ENCODE measurements around the gene GRIK3.
A peak's percentile ranks its signal among the peaks of the same experiment; 100 is the strongest.

The GRIK3 gene

GRCh38 chr1:36975642-36976041 lies 58.7 kb downstream of the GRIK3 start:
- no peak for DNase-seq

GRCh38 chr1:36973056-36973455 lies 61.3 kb downstream of the GRIK3 start:
- no peak for DNase-seq

- no peak for DNase-seq
Measured at GRCh38 chr1:36971852-36972618, 62.3 kb downstream of the GRIK3 start.

DNA sequence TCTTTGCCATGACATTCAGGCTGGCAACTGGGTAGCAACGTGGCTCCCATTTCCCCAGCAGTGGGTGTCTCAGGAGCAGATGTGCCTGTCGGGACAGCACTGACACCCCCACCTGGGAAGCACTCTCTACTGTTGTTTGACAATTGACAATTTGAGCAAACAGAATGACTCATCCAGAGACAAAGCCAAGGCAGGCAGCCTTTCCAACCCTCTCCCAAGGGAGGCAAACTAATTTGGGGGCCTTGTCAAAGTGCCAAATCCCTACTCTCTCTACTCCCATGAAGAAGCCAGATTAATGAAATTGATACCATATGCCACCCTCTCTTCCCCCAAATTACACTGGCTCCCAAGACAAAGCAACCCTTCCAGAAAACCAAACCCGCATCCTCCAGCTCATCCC lies 65.6 kb downstream of the GRIK3 start:
- DNase-seq: no peak

GRCh38 chr1:36966242-36966641 lies 68.1 kb downstream of the GRIK3 start:
- DNase-seq: peak; percentile 5 to 7

- no peak for DNase-seq
Measured at GRCh38 chr1:36965275-36966159, 68.8 kb downstream of the GRIK3 start.

GRCh38 chr1:36964830-36965229 lies 69.5 kb downstream of the GRIK3 start:
- DNase-seq: no peak

GRCh38 chr1:36963006-36963405 lies 71.3 kb downstream of the GRIK3 start:
- DNase-seq: no peak

GRCh38 chr1:36961062-36961615 lies 73.2 kb downstream of the GRIK3 start:
- DNase-seq: no peak

GRCh38 chr1:36956570-36956969 lies 77.7 kb downstream of the GRIK3 start:
- DNase-seq: no peak

DNA sequence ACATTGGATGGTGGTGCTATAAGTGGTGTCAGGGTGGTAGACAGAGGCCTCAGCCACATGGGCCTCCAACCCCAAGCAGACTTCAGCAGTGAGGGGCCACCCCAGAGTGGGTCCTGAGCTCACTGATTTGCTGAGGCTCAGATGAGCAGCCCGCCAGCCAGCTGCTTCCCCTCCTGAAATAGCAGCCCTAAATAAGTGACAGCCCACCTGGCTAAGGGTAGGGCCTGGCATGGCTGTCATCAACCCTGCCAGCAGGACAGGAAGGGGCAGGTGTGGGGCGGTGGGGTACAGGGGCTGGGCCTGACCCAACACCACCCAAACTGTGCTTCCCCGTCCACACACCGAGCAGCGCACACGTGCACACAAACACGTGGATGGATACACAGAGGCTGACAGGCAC lies 79.3 kb downstream of the GRIK3 start:
- DNase-seq: no peak

DNA sequence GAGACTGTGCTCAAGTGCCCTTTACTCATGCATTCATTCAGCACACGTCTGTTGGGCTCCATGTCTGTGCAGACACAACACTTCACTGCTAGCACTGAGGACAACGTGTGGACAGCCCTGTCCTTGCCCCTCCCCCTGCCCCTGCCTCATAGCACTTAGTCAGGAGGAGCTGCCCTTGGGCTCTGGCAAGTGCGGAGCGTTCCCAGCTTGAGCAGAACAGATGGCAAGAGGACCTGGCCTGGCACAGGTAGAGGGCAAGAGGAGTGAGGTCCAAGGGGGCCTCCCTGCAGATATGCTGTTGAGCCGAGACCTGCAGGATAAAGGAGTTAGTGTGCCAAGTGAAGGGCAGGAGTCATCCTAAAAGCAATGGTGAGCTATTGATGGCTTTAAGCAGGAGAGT lies 81.3 kb downstream of the GRIK3 start:
- DNase-seq: no peak

DNA sequence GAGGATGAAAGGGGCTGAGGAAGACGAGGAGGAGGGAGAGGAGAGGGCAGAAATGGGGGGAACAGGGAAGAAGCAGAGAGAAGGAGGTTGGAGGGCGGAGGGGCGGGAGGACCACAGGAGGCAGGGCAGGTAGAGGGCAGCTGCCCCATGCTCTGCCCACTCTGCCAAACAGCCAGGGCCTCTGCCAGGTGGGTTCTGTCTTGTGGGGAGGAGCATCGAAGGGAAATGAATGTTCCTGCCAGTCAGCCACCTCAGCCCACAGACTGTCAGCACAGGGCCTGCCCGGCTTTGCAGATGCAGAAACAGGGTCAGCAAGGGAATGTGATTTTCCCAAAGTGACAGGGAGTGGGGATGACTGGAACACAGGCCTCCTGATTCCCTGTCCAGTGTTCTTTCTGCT lies 82.6 kb downstream of the GRIK3 start:
- no peak for DNase-seq

DNA sequence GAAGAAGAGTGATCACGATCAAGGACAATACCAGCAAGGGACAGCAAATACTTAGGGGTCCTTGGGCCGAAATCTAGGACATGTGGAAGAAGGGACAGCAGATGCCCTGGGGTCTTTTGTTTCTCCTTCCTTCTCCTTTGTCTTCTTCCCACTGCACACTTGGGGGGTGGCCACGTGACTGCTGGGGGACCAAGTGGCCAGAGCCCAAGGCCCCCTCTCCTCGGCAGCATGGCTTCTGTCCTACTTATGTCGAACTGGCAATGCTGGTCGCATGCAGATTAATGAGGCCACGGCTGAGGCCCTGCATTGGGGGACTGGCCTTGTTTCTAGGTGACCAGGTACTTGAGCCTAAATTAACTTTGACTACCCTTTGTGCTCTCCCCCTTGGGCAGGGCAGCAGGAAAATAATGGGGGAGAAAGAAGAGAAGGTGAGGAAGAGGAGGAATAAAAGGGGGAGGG lies 83.0 kb downstream of the GRIK3 start:
- no peak for DNase-seq

- no peak for DNase-seq
Measured at GRCh38 chr1:36950604-36951291, 83.6 kb downstream of the GRIK3 start.

DNA sequence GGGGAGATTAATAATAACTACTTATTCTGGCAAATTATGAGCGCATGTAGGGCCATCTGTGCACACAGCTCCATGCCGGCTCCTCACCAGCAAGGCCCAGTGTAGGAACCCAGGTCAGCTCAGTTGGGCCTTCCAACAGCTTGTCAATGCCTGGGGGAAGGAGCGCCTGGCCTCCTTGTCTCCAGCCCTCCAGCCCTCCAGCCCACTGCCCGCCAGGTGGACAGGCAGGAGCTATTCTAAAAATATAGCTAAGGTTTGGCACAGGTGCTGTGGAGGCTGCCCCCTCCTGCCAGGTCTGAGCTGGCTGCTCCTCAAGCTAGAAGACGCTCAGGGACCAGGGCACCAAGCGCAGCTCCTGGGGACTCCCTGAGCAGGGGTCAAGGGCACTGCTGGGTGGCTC lies 85.7 kb downstream of the GRIK3 start:
- no peak for DNase-seq

GRCh38 chr1:36948147-36948546 lies 86.2 kb downstream of the GRIK3 start:
- no peak for DNase-seq

DNA sequence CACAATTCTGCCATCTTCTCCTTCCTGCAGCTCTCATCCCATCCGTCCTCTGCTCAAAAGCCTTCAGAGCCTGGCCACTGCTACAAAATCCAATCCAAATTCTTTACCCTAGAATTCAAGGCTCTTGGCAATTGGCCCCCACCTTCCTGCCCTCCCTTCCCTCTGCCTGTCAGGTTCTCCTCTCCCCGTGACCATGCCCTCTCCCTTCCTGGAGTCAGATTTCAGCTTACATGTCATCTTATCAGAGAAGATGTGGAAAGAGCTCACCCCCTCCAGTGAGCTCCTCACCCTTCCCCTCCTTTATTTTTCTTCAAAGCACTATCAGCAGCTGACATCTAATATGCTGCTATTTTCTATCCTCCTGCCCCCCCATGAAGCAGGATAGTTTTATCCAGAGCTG lies 86.9 kb downstream of the GRIK3 start:
- no peak for DNase-seq

DNA sequence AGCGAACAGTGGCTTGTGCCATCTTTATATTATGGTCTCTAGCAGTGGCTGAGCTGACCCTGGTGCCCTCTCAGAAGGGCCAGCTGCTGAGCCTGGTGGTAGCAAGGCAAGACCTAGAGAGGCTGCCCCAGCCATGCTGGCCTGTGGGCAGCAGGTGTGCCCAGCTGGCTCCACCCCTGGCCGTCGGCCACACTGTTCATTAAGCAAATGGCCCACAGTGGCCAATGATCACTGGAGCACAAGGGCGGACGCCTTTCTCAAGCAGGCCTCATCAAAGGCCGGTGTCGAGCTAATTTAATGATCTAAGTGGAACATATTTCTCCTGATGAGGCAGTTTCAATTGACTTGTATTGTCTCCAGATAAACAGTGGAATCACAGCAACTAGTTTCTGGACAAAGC lies 89.4 kb downstream of the GRIK3 start:
- no peak for DNase-seq

GRCh38 chr1:36942148-36942547 lies 92.2 kb downstream of the GRIK3 start:
- DNase-seq: no peak

DNA sequence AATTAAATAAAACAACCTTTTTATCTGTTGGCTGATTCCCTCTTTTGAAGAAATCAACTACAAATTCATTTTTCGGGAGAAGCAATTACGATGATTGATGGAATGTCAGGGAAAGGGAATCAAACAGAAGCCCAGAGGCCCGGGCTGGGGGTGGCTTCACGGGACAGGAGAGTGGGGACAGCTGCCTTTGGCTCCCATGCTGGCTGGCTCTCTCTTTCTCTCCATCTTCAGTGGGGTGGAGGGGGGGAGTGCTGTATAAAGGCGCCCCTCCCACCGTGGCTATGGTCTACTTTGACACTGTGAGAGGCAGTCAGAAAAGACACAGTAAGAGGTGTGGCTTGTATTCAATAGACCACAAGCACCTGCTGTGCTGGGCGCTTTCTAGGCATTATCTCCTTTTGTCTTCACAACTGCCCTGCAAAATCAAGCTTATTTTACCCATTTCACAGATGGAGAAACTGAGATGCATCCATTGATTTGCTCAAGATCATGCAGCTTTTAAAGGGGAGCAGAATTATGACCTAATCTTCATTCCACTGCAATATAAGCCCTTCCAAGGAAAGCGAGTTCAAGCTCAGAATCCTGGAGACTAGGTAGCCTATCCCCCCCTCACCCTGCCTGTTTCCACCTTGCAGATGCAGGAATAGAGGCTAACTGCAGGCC lies 92.9 kb downstream of the GRIK3 start:
- no peak for DNase-seq

DNA sequence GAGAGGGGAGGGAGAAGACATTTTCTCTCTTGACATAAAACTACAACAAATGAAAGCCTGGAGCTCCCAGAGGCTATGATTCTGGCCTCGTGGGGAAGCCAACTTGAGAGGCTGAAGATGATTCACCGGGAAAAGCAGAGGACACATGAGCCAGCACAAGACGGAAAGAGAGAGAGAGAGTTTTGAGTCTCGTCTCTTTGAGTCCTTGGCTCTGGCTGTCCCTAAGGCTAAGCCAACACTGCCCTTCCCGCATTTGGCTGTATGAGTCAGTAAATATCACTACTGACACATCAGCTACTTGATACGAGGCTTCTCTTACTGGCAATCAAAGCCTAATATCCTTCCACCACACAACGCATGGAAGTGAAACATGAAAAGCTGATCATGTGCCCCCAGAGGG lies 95.5 kb downstream of the GRIK3 start:
- no peak for DNase-seq

- no peak for DNase-seq
Measured at GRCh38 chr1:36937371-36937770, 96.9 kb downstream of the GRIK3 start.

Data from stimulated activated CD4-positive, alpha-beta T cell treated with anti-CD3 and anti-CD28 coated beads, Interleukin-2, amount 100 ng/mL, for 48 hours (primary cell).